GM12875 (cell line): Measurements from ENCODE around the gene IKZF1.

Source experiments
- H3K4me3 ChIP-seq: one replicate; pipeline ENCODE4 v1.5.1; 2011; ENCODE audit warnings: low read depth, low read length, control low read depth
- TF ChIP-seq, protein P1 (sequence below): IDR thresholded peaks from 2 replicates; pipeline ENCODE4 v1.5.1; 2011; ENCODE audit warnings: low read depth, mild to moderate bottlenecking, control low read depth, inconsistent platforms, low read length, moderate library complexity, borderline replicate concordance; ENCODE audit not compliant: insufficient read depth

The IKZF1 gene

DNA sequence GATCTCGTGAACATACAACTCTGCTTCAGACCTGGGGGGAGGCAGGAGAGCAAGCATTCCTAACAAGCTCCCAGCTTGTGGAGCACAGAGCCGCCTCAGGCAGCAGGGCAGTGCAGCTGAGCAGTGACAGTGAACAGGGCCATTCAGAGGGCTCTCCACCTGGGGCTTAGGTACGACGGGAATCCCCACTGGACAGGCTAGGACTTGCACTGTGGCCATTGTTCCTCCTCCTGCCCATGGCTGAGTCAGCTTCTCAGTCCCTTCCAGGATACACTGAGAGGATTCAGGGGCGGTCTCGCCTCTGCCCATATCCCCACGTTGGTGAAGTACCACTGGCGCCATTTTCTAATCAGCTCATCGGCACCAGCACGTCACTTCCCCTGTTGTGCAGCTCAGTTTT is 74.6 kb downstream of the IKZF1 start:
- TF ChIP-seq, protein P1, sequence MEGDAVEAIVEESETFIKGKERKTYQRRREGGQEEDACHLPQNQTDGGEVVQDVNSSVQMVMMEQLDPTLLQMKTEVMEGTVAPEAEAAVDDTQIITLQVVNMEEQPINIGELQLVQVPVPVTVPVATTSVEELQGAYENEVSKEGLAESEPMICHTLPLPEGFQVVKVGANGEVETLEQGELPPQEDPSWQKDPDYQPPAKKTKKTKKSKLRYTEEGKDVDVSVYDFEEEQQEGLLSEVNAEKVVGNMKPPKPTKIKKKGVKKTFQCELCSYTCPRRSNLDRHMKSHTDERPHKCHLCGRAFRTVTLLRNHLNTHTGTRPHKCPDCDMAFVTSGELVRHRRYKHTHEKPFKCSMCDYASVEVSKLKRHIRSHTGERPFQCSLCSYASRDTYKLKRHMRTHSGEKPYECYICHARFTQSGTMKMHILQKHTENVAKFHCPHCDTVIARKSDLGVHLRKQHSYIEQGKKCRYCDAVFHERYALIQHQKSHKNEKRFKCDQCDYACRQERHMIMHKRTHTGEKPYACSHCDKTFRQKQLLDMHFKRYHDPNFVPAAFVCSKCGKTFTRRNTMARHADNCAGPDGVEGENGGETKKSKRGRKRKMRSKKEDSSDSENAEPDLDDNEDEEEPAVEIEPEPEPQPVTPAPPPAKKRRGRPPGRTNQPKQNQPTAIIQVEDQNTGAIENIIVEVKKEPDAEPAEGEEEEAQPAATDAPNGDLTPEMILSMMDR: no peak
- H3K4me3 ChIP-seq: no peak overlapping the region

DNA sequence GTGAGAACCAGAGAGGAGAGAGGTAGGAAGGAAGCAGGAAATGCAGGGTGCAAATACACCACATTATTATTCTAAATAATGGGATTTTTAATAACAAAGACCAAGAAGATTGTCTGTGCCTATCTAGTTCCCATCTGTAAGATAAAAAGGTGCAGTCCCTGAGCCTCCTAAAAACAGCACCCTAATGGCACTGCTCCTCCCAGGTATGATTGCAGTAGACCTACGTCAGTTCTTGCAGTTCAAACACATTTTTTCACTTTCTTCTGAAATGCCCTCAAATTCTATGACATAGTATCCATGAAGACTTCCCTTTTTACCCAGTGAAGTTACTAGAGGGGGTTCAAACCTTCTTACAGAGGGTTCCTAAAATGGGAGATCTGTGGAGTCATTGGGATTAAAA is 75.0 kb downstream of the IKZF1 start:
- no peak overlapping the region for H3K4me3 ChIP-seq
- TF ChIP-seq, protein P1: no peak

DNA sequence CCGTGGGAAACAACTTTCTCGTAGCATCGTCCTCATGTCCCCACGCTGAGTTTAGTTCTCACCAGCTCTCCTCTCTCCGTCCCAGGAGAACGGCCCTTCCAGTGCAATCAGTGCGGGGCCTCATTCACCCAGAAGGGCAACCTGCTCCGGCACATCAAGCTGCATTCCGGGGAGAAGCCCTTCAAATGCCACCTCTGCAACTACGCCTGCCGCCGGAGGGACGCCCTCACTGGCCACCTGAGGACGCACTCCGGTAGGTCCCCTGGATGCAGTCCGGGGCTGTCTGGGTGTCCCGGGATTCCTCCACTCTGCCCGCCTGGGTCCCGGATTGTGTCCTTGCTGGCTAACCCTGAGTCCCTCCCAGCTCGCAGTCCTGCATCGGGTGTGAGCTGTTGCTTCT is 77.9 kb downstream of the IKZF1 start:
- TF ChIP-seq, protein P1: no peak
- H3K4me3 ChIP-seq: no peak overlapping the region

DNA sequence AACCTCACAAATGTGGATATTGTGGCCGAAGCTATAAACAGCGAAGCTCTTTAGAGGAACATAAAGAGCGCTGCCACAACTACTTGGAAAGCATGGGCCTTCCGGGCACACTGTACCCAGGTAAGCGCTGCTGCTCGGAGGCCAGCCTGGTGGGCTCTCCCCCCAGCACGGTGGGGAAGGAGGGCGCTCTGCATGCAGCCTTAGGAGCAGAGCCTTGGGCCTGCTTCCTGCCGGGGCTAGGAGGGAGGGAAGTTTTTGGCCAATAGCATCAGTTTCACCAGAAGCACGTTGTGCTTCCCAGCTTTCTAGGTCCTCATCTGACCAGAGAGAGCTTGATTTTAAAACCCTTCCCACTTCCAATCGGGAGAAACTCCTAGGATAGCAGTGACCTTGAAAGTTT is 82.8 kb downstream of the IKZF1 start:
- TF ChIP-seq, protein P1: no peak
- no peak overlapping the region for H3K4me3 ChIP-seq

DNA sequence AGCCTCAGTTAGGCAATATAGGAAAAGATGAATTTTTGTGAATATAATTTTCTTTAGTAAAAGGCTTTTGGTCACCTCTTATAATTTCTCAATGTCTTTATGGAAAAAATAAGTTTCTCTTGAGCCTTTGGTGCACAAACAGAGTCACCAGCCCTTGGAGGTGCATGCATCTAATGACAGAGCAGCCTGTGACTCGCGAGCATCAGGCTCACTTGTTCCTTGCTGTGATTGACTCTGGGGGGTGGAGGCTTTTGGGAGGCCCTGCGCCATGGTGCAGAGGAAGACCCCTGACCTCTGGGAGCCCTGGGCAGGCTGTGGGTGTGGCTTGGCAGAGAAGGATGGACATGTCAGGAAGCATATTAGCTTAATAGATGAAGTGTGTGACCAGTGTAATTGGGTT is 85.4 kb downstream of the IKZF1 start:
- TF ChIP-seq, protein P1: no peak

DNA sequence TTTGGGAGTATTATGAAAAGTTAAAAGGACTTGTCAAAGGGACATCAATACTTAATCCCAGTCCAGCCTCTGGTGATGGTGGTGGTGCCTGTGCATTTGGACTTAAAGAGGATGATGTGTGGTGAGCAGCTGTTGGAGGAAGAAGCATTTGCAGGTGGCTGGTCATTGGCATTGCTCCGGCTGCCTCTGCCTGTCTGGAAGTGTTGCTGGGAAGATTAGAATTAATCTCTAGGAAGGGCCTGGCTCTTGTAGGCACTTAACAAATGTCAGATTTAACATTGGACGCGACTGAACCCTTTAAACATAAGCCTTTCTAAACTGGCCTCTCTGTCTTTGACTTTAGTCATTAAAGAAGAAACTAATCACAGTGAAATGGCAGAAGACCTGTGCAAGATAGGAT is 86.9 kb downstream of the IKZF1 start:
- TF ChIP-seq, protein P1: no peak
- no peak overlapping the region for H3K4me3 ChIP-seq

More for the DNA sequence above, 85.4 kb downstream of the IKZF1 start:
- no peak overlapping the region for H3K4me3 ChIP-seq

DNA sequence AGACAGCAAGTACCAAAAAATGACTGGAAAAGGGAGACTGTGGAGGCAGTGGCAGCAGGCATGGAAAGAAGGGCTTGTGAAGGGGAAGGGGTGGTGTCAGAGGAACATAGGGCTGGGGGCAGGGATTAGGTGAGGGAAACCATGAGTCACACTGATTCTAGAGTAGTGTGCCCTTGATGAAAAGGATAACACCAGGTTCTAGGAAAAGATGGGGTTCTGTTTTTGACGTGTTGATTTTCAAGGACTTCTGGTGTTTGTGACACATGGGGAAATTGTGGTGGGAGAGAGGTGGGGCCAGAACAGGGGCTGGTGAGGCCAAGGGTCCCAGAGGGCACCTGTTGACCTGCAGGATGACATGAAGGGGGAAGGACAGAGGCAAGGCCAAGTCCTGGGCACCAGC is 88.6 kb downstream of the IKZF1 start:
- H3K4me3 ChIP-seq: no peak overlapping the region
- TF ChIP-seq, protein P1: no peak
